Heart left ventricle (tissue), 16 donors: ENCODE results near the gene STRA6. TPM values are rescaled to one million over a fixed set of nuclear protein-coding genes. Genes with fewer than 3 reads are reported as not detected.

ENCODE experiments used
- ATAC-seq, 4 donors: fragments of 200-7000 bp; cut with Tn5 transposase; one replicate each; pipeline ENCODE4 v1.9.1; 2020 to 2022; ENCODE audit warnings: moderate library complexity in 4 of 4, mild to moderate bottlenecking in 3 of 4, moderate number of reproducible peaks in 1 of 4
- DNase-seq, 5 donors: peaks; one replicate each; pipeline ENCODE4 v3.0.0-alpha.2; 2020
- H3K27ac ChIP-seq, 12 donors: fragments of 200-600 bp; sonication (generic) in 4 of 12; one replicate each; pipeline versions ENCODE4 v1.5.0 to v1.8.0; 2016 to 2022; ENCODE audit warnings: mild to moderate bottlenecking in 2 of 12
- H3K27me3 ChIP-seq, 9 donors: fragments of 200-600 bp; sonication (generic) in 2 of 9; one replicate each; pipeline versions ENCODE4 v1.5.1 to v1.8.0; 2016 to 2022; ENCODE audit warnings: mild to moderate bottlenecking in 3 of 9
- H3K36me3 ChIP-seq, 9 donors: fragments of 200-600 bp; sonication (generic) in 2 of 9; one replicate each; pipeline versions ENCODE4 v1.5.0 to v1.8.0; 2018 to 2022; ENCODE audit warnings: mild to moderate bottlenecking in 2 of 9
- H3K4me1 ChIP-seq, 12 donors: fragments of 200-600 bp; sonication (generic) in 4 of 12; one replicate each; pipeline versions ENCODE4 v1.5.0 to v1.8.0; 2016 to 2022; ENCODE audit warnings: mild to moderate bottlenecking in 3 of 12
- H3K4me3 ChIP-seq, 12 donors: fragments of 200-600 bp; sonication (generic) in 4 of 12; one replicate each; pipeline versions ENCODE4 v1.5.0 to v1.8.0; 2017 to 2022; ENCODE audit warnings: mild to moderate bottlenecking in 9 of 12, moderate library complexity in 4 of 12
- H3K9me3 ChIP-seq, 12 donors: fragments of 200-600 bp; sonication (generic) in 4 of 12; one replicate each; pipeline versions ENCODE4 v1.5.0 to v1.8.0; 2016 to 2022; ENCODE audit warnings: mild to moderate bottlenecking in 1 of 12
- CTCF ChIP-seq, 12 donors: fragments of 200-600 bp; sonication (generic) in 4 of 12; IDR thresholded peaks; one replicate each; pipeline versions ENCODE4 v1.5.0 to v1.8.0; 2018 to 2022; ENCODE audit warnings: antibody characterized with exemption in 12 of 12, mild to moderate bottlenecking in 5 of 12
- POLR2A ChIP-seq, 2 donors: fragments of 450-650 bp; IDR thresholded peaks; one replicate each; pipeline ENCODE4 v1.6.1; 2017; ENCODE audit warnings: antibody characterized with exemption in 2 of 2, mild to moderate bottlenecking in 2 of 2, moderate library complexity in 2 of 2
- WGBS, 4 donors: extraction: QIAGEN DNeasy Blood & Tissue Kit in 2 of 4; methylation state at CpG; one replicate each; pipeline versions ENCODE4 v1.1.5 to v1.1.7; 2013 to 2018; 5-methylcytosine and 5-hydroxymethylcytosine counted together
- intact Hi-C, 10 donors: fragments of 100-400 bp; cut with DNase I; formaldehyde crosslinking; loops; one replicate each; pipeline versions ENCODE4 v1.11.1 to v1.14.2; 2022
- polyA plus RNA-seq, 2 donors: library from polyadenylated mRNA; stranded (reverse); fragments of 200-250 nt; gene quantifications; one replicate each; pipeline ENCODE4 v1.2.3, GENCODE V29; 2013
- total RNA-seq, 9 donors: library from RNA; depleted of rRNA in 2 of 9; stranded (reverse); fragments of >200 nt in 2 of 9; fragmentation: NEBNext Ultra II Directional in 3 of 9; extraction: Animal tissue kit (Norgen Biotek cat#: 25700) in 3 of 9; gene quantifications; one replicate each; pipeline versions ENCODE4 v1.1.0 to v1.2.4, GENCODE V29; 2016 to 2023
- donor health status: ischemic (EF 13 %, LVEDD 7.1; RV severe dilation, severe dysfunction).
- donor health status: healthy with polysubstance abuse.
- donor health status: DM: no; HTN: yes; CAD: no.
- donor health status: DM: no; HTN: no; CAD: no.
- donor health status: ischemic (EF 25% LVEDD 6.9; RV normal size, moderate dysfunction).
- donor health status: ischemic (EF 25% LVEDD 5.7; RV mildly dilated, moderate dysfunction).
- donor health status: healthy.
- donor health status: DM: yes; HTN: yes; CAD: no.
- donor health status: ischemic (EF 35%, LVEDD 5.7; RV mildly dilated, moderate dysfunction).
- donor health status: nonischemic (EF 11% LVEDD 7.7; RV severe dilation, severe dysfunction).
- donor health status: DM: yes; HTN: yes; CAD: no.
- donor health status: PGD.
- donor health status: ischemic (EF 29% LVEDD 5.4; RV normal size, mild dysfunction).
- donor health status: nonischemic (EF 23%, LVEDD 6.1; RV moderate dilation, normal function).

The STRA6 gene
- total and polyA plus RNA-seq, 11 donors: 0.08 to 0.24 (median 0.14) TPM; not detected in 8

GRCh38 chr15:74176262-74177214 is 26.0 kb downstream of the STRA6 start:
- Histone ChIP-seq H3K36me3 (peaks cover 0 to 6% (median 0%) of the 10 kb centered on the region in 9 donors), H3K4me3 (peak overlapping the region in 2 of 12 donors; percentile 56 to 57), H3K27ac (peak overlapping the region in 1 of 12 donors; percentile 29), H3K4me1 (peaks cover 0 to 87% (median 63%) of the 10 kb centered on the region in 12 donors), H3K9me3 (no peaks in the 10 kb centered on the region), H3K27me3 (no peaks in the 10 kb centered on the region)
- DNase-seq: peak in 2 of 5 donors; percentile 12 to 14
- ATAC-seq: no peak
- intact Hi-C loops: loop anchor here in 3 of 10 donors (5.0 kb wide), 2 partner anchors 34 to 39 kb away; no protein-coding TSS in a partner anchor
- TF ChIP-seq CTCF (IDR thresholded peaks at IDR 0.05): no peak
- TF ChIP-seq POLR2A (IDR thresholded peaks at IDR 0.05): no peak
- 71 to 80% (median 77%) methylated on average over 10 of the region's 10 CpGs for WGBS, 4 donors

GRCh38 chr15:74175271-74176191 is 27.1 kb downstream of the STRA6 start:
- ATAC-seq (no peak), DNase-seq (peak in 4 of 5 donors; percentile 6 to 62 (median 22))
- intact Hi-C loops: loop anchor here in 3 of 10 donors (5.0 kb wide), 2 partner anchors 33 to 38 kb away; no protein-coding TSS in a partner anchor
- WGBS, 4 donors: 92 to 95% (median 94%) methylated on average over 42 to 45 of the region's 45 CpGs
- Histone ChIP-seq H3K36me3 (peaks cover 0 to 6% (median 0%) of the 10 kb centered on the region in 9 donors), H3K4me1 (peaks cover 0 to 87% (median 59%) of the 10 kb centered on the region in 12 donors), H3K4me3 (peak overlapping the region in 6 of 12 donors; percentile 44 to 57 (median 52)), H3K9me3 (no peaks in the 10 kb centered on the region), H3K27me3 (no peaks in the 10 kb centered on the region), H3K27ac (peak overlapping the region in 2 of 12 donors; percentile 29 to 84)
- TF ChIP-seq POLR2A (IDR thresholded peaks at IDR 0.05): no peak
- TF ChIP-seq CTCF (IDR thresholded peaks at IDR 0.05): no peak

DNA sequence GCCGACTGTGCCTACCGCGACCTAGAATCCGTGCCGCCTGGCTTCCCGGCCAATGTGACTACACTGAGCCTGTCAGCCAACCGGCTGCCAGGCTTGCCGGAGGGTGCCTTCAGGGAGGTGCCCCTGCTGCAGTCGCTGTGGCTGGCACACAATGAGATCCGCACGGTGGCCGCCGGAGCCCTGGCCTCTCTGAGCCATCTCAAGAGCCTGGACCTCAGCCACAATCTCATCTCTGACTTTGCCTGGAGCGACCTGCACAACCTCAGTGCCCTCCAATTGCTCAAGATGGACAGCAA is 27.7 kb downstream of the STRA6 start:
- peak in 1 of 5 donors; percentile 19 for DNase-seq
- TF ChIP-seq POLR2A (IDR thresholded peaks at IDR 0.05) (no peak), CTCF (IDR thresholded peaks at IDR 0.05) (no peak)
- H3K36me3 ChIP-seq: peaks cover 0 to 6% (median 0%) of the 10 kb centered on the region in 9 donors
- H3K4me3 ChIP-seq: peak overlapping the region in 10 of 12 donors; percentile 24 to 57 (median 44)
- H3K27ac ChIP-seq: peak overlapping the region in 7 of 12 donors; percentile 43 to 94 (median 86)
- ATAC-seq: no peak
- H3K9me3 ChIP-seq: no peaks in the 10 kb centered on the region
- H3K4me1 ChIP-seq: peaks cover 0 to 85% (median 55%) of the 10 kb centered on the region in 12 donors
- intact Hi-C loops: loop anchor here in 5 of 10 donors (5.0 kb wide), 2 partner anchors 33 to 38 kb away; no protein-coding TSS in a partner anchor
- H3K27me3 ChIP-seq: no peaks in the 10 kb centered on the region
- 81 to 98% (median 85%) methylated on average over 10 to 14 of the region's 14 CpGs for WGBS, 4 donors
